Endothelial cell of umbilical vein (primary cell): ENCODE results near the gene TK1. TPM values are rescaled to one million over a fixed set of nuclear protein-coding genes. Genes with fewer than 3 reads are reported as not detected.

Source experiments
- BruUV-seq: library from RNA; stranded (reverse); fragments of 400-500 nt; replicated peaks from 2 replicates; lab custom pipeline; 2021; lab: Mats Ljungman, UMichigan
- CTCF ChIA-PET: fragments of 300-600, 350-600 bp; sonication (Branson Sonifier 250); formaldehyde crosslinking; loops from one replicate; lab custom pipeline; 2021; ENCODE audit warnings: antibody characterized with exemption, inconsistent platforms; lab: Charles Lee
- POLR2A ChIA-PET: fragments of 300-600, 350-600 bp; sonication (Branson Sonifier 250); formaldehyde crosslinking; loops from one replicate; lab custom pipeline; 2021; ENCODE audit warnings: antibody characterized with exemption, inconsistent platforms; lab: Charles Lee
- DNase-seq: peaks from one replicate; pipeline ENCODE4 v3.0.0-alpha.2; 2011; ENCODE audit warnings: low read depth, low spot score
- FAIRE-seq: peaks from 2 replicates; lab custom pipeline; 2011; peaks lifted over from hg19 to GRCh38; lab: Jason Lieb, UNC
- H2AFZ ChIP-seq: 2 replicates; pipeline ENCODE4 v1.6.0; 2012; ENCODE audit warnings: low read depth, low read length, control low read depth, inconsistent platforms
- H3K27ac ChIP-seq: 2 replicates; pipeline ENCODE4 v1.5.1; 2011; ENCODE audit warnings: low read depth, mild to moderate bottlenecking, control low read depth, low read length, moderate library complexity; ENCODE audit not compliant: insufficient read depth
- H3K27me3 ChIP-seq, 2 experiments: 2 replicates each; pipeline versions ENCODE4 v1.6.0 to v1.6.1; 2011; ENCODE audit warnings: low read length in 2 of 2, mixed read lengths in 1 of 2; ENCODE audit not compliant: control insufficient read depth in 2 of 2, insufficient read depth in 2 of 2
- H3K36me3 ChIP-seq, 2 experiments: 2 replicates in 1 of 2; 3 replicates in 1 of 2; pipeline ENCODE4 v1.5.1; 2011; ENCODE audit warnings: low read length in 2 of 2, mild to moderate bottlenecking in 1 of 2, moderate library complexity in 1 of 2; ENCODE audit not compliant: control insufficient read depth in 2 of 2, insufficient read depth in 2 of 2; ENCODE audit errors: extremely low read depth in 1 of 2
- H3K4me1 ChIP-seq: 3 replicates; pipeline ENCODE4 v1.5.1; 2011; ENCODE audit warnings: mild to moderate bottlenecking, low read length; ENCODE audit not compliant: control insufficient read depth, insufficient read depth; ENCODE audit errors: extremely low read depth
- H3K4me2 ChIP-seq: 2 replicates; pipeline ENCODE4 v1.6.1; 2011; ENCODE audit warnings: low read length, control low read depth, mixed read lengths; ENCODE audit not compliant: insufficient read depth
- H3K4me3 ChIP-seq, 3 experiments: fragments of 200-600 bp in 1 of 3; sonication (generic), shearing (Covaris generic) in 1 of 3; replicated peaks in 1 of 3; 2 replicates each; pipeline ENCODE4 v1.5.1; 2011 to 2016; ENCODE audit warnings: control low read depth in 3 of 3, low read length in 3 of 3, mild to moderate bottlenecking in 2 of 3, inconsistent platforms in 1 of 3, low read depth in 1 of 3, moderate library complexity in 1 of 3; ENCODE audit not compliant: insufficient read depth in 1 of 3
- H3K79me2 ChIP-seq: 2 replicates; pipeline ENCODE4 v1.6.0; 2012; ENCODE audit warnings: low read length, inconsistent platforms; ENCODE audit not compliant: control insufficient read depth, insufficient read depth
- H3K9ac ChIP-seq: replicated peaks from 2 replicates; pipeline ENCODE3; 2011; ENCODE audit warnings: low read length, control low read depth; ENCODE audit not compliant: insufficient read depth; ENCODE audit errors: extremely low read depth
- H3K9me1 ChIP-seq: replicated peaks from 3 replicates; pipeline ENCODE4 v1.6.0; 2011; ENCODE audit warnings: mild to moderate bottlenecking, low read length; ENCODE audit not compliant: control insufficient read depth, insufficient read depth; ENCODE audit errors: extremely low read depth
- H3K9me3 ChIP-seq: replicated peaks from 2 replicates; pipeline ENCODE4 v1.5.1; 2012; ENCODE audit warnings: low read length, inconsistent platforms; ENCODE audit not compliant: control insufficient read depth, insufficient read depth
- H4K20me1 ChIP-seq: replicated peaks from 2 replicates; pipeline ENCODE3; 2011; ENCODE audit warnings: mild to moderate bottlenecking, low read length; ENCODE audit not compliant: control insufficient read depth, insufficient read depth; ENCODE audit errors: extremely low read depth
- CTCF ChIP-seq, 2 donors: IDR thresholded peaks; 1 replicate in 1 of 2; 2 replicates in 1 of 2; pipeline ENCODE4 v1.5.1; 2011; ENCODE audit warnings: low read length in 2 of 2, mild to moderate bottlenecking in 2 of 2, moderate library complexity in 2 of 2, control low read depth in 1 of 2, inconsistent platforms in 1 of 2, low read depth in 1 of 2; ENCODE audit not compliant: insufficient read depth in 1 of 2; ENCODE audit errors: extremely low read depth in 1 of 2
- EZH2 ChIP-seq: IDR thresholded peaks from 2 replicates; pipeline ENCODE4 v1.6.1; 2012; ENCODE audit warnings: borderline replicate concordance, low read depth, mild to moderate bottlenecking, moderate library complexity, low read length, inconsistent platforms; ENCODE audit not compliant: severe bottlenecking
- FOS ChIP-seq: IDR thresholded peaks from 2 replicates; pipeline ENCODE4 v1.6.1; 2011; ENCODE audit warnings: mild to moderate bottlenecking, low read length, moderate library complexity, borderline replicate concordance; ENCODE audit not compliant: insufficient read depth
- GATA2 ChIP-seq: IDR thresholded peaks from 2 replicates; pipeline ENCODE4 v1.7.0; 2011; ENCODE audit warnings: low read depth, mild to moderate bottlenecking, moderate library complexity, mixed read lengths, low read length; ENCODE audit not compliant: insufficient read length, insufficient read depth
- JUN ChIP-seq: IDR thresholded peaks from 2 replicates; pipeline ENCODE4 v1.6.1; 2011; ENCODE audit warnings: borderline replicate concordance, low read depth; ENCODE audit not compliant: insufficient read length, insufficient read depth
- MAX ChIP-seq: IDR thresholded peaks from 2 replicates; pipeline ENCODE4 v1.6.1; 2011; ENCODE audit not compliant: insufficient read depth, insufficient read length
- MYC ChIP-seq: IDR thresholded peaks from one replicate; pipeline ENCODE4 v1.6.1; 2011; ENCODE audit warnings: mild to moderate bottlenecking, low read depth, low read length
- dilution Hi-C: fragments of 300-500 bp; cut with MboI; formaldehyde crosslinking; loops from one replicate; pipeline ENCODE4 v1.15.0; 2019; ENCODE audit warnings: low sequenced_read_pairs; ENCODE audit not compliant: extremely low pct_ligation_motif_present
- intact Hi-C: fragments of 100-400 bp; cut with micrococcal nuclease; formaldehyde crosslinking; loops from one replicate; pipeline ENCODE4 v1.10.0; 2022
- polyA plus RNA-seq, 4 experiments: library from polyadenylated mRNA; depleted of rRNA in 3 of 4; stranded (reverse) in 3 of 4; unstranded in 1 of 4; fragments of >200 nt; gene quantifications; 2 replicates each; pipeline versions ENCODE4 v1.2.1 to v1.2.3, GENCODE V29; 2011 to 2012; ENCODE audit warnings: missing spikeins in 1 of 4
- total RNA-seq: library from RNA; stranded (reverse); gene quantifications from 2 replicates; pipeline ENCODE4 v1.2.3, GENCODE V29; 2021

TK1 gene
- total and polyA plus RNA-seq, 2 donors (not counting 3 experiments of a cell fraction or from before 2014, with no cell fraction given) = 111 to 159 TPM

GRCh38 chr17:78204387-78205123 lies 17.7 kb upstream of the TK1 start:
- Histone ChIP-seq H3K36me3 (peaks cover 0 to 12% of the 10 kb centered on the region in 2 experiments), H3K27me3 (no peaks in the 10 kb centered on the region), H3K9ac (no peak overlapping the region), H3K9me1 (no peaks in the 10 kb centered on the region), H3K4me2 (no peak overlapping the region), H3K79me2 (no peaks in the 10 kb centered on the region), H4K20me1 (no peaks in the 10 kb centered on the region), H3K27ac (no peak overlapping the region), H3K9me3 (no peaks in the 10 kb centered on the region), H3K4me1 (no peaks in the 10 kb centered on the region), H2AFZ (no peak overlapping the region), H3K4me3 (no peak overlapping the region)
- no peak for DNase-seq
- no TSS peak for BruUV-seq
- ChIA-PET CTCF (interaction anchor here (1.7 kb wide), 1 partner anchor 28 kb away, joined by 4 read pairs; no protein-coding TSS in a partner anchor), POLR2A (no interaction called here)
- TF ChIP-seq FOS (no peak), JUN (no peak), MAX (no peak), EZH2 (no peak), MYC (no peak)
- dilution Hi-C loops (no loop called here), intact Hi-C loops (no loop called here)
- FAIRE-seq = no peak

- peaks cover 0 to 15% of the 10 kb centered on the region in 2 experiments for H3K36me3 ChIP-seq
- CTCF ChIA-PET = interaction anchor here (0.7 kb wide), 1 partner anchor 862 kb away, joined by 3 read pairs; no protein-coding TSS in a partner anchor
Observed at GRCh38 chr17:78202666-78203065, 15.8 kb upstream of the TK1 start.

More at GRCh38 chr17:78202666-78203065, 15.8 kb upstream of the TK1 start:
- POLR2A ChIA-PET = interaction anchor here (0.7 kb wide), 1 partner anchor 1166 kb away, joined by 10 read pairs; no protein-coding TSS in a partner anchor
- no peaks in the 10 kb centered on the region for H3K27me3 ChIP-seq
- TF ChIP-seq MYC (no peak), FOS (no peak), CTCF (IDR thresholded peaks at IDR 0.05; ENCODE audit: extremely low read depth in 1 of 2, insufficient read depth in 1 of 2, low read depth in 1 of 2, low read length in 2 of 2) (no peak), MAX (no peak), GATA2 (no peak)
- no peaks in the 10 kb centered on the region for H4K20me1 ChIP-seq
- no peaks in the 10 kb centered on the region for H3K79me2 ChIP-seq
- H3K4me3 ChIP-seq = no peak overlapping the region
- no peak for FAIRE-seq
- no peaks in the 10 kb centered on the region for H3K9me1 ChIP-seq
- H3K4me1 ChIP-seq = peaks cover 5% of the 10 kb centered on the region
- no peaks in the 10 kb centered on the region for H3K9me3 ChIP-seq
- dilution Hi-C loops = no loop called here
- H3K27ac ChIP-seq = no peak overlapping the region
- no TSS peak for BruUV-seq
- H3K9ac ChIP-seq = no peak overlapping the region
- no peak overlapping the region for H2AFZ ChIP-seq
- no peak for DNase-seq
- intact Hi-C loops = no loop called here
- no peak overlapping the region for H3K4me2 ChIP-seq
